GM19238 (cell line): ENCODE results near the gene SRGAP2B.
"Not testable (repeated sequence)": the region's sequence is repeated elsewhere in the genome, so short reads cannot be mapped to it uniquely, and the experiment has no call there.

Source experiments
- DNase-seq: peaks from one replicate; pipeline ENCODE4 v3.0.0; 2011; ENCODE audit warnings: low spot score; ENCODE audit not compliant: insufficient read length

SRGAP2B gene

DNA sequence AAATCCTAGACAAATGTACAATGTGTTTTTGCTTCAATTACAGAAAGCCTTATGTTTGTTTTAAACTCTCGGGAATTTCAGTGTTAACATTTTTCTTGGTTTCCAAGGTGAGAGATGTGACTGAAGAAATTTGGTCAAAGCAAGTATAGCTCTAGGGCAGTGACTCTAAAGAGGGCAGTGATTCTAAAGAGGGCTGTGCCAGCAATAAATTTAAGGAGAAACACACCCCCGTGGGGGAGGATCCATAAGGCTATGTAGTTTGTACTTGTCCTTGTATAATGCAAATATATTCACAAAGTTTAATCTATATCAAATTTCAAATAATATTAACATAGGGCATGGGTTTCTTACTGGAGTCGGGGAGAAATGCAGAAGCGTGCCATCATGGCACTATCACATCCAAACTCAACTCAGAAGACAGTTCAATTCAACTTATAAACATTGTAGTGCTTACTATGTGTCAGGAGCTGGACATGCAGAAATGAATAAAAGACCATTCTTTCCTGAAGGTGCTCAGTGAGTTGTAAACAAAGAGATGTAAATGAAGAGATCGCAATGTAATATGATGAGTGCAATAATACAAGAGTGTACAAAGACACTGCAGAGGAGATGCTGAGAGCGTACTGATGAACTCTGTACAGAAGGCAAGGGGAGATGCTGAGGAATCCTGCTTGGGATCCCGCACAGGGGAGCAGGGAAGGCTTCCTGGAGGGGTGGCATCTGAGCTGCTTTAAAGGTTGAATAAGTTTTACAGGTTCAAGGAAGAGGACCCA, 12.5 kb downstream of the SRGAP2B start:
- not testable (repeated sequence) for DNase-seq

DNA sequence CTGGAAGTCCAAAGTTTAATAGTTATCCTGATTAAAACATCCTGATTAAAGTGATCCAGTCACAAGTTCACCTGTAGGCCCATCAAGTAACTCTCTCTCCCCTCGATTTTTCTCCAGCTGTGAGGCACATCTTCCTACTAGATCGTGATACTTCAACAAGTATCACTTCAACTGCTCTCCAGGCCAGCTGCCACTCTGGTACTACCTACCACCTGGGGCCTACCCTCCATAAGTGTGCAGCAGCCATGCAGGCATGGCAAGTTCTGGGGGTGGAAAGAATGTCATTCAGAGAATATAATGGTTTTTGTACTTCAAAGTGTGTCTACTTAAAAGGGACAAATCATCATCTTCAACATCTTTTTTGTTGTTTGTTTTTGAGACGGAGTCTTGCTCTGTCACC, 14.9 kb downstream of the SRGAP2B start:
- DNase-seq = not testable (repeated sequence)

DNA sequence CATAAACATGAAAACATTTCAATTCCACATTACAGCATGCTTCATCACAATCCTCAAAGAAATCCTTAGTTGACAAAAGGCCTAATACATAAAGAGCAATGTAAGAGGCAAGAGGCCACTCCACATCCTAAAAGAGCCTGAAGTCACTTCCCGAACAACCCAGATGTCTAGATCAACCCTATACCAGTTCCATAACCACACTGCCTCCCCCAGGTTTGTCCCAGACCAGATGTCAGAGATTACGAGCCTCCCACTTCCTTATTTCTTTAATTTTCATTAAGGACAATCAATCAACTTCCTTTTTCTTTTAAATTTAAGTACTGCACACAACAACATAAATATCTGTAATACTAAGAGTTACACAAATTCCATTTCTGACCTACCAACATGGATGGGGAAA, 15.4 kb downstream of the SRGAP2B start:
- not testable (repeated sequence) for DNase-seq

DNA sequence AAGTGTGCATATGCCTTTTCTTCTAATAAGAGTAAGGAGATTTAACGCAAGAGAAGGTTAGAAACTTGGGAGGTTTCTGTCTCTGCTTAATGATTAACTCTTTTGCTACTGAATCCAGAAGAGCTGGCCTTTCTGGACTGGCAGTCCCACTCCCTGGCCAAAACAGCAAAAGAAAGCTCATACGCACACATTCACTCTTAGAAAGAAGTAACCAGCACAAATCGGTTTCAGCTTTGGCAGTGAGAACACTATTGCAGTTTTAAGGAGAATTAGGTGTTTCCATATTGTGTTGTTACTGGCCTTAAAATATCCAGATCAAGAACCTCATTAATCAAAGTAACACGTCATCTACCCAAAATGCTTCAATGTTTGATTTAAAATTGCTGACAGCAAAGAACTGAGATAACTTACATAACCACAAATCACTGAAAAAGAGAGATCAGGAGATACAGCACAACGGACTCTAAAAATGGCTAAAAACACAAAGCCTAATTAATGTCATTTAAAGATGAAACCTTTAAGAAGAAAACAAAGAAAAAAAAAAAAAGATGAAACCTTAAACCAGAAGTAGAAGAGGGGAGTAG, 16.2 kb downstream of the SRGAP2B start:
- not testable (repeated sequence) for DNase-seq

DNA sequence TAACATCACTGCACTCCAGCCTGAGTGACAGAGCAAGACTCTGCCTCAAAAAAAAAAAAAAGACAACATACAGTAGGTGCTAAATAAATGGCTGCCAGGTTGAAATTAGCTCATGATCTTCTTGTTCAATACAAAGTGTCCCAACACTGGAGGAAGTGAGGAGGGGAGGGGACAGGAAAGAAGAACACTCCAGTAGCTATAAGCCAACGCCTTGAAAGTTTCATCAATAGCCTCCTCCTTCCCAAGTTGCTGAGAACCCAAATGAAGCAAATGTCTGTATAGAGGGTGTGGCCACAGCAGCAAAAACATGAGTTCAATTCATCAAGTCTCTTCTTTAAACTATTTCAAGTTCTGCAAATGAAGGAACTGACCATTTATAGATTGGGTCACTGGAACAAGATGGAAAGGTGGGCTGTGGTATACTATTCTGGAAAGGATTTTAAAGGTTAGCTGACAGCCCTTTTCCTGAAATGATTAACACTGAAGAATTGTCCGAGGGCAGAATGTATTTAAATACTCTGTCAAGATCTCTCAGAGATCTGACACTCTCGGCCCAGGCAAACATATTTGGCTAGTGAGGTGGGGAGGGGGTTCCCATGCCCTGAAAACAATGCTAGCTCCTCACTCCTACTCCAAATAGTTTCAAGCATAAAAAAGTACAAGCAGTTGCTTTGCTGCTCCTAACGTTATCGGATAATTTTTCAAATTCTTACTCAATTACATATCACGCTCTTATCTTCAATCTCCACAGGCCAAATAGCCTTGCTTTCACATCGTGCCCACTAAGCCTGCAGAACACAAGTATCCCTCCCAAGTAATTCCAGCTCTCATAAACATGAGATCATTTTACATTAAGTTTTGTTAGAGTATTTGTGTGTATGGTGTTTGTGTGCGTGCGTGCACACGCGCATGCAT, 17.0 kb downstream of the SRGAP2B start:
- DNase-seq = not testable (repeated sequence)

DNA sequence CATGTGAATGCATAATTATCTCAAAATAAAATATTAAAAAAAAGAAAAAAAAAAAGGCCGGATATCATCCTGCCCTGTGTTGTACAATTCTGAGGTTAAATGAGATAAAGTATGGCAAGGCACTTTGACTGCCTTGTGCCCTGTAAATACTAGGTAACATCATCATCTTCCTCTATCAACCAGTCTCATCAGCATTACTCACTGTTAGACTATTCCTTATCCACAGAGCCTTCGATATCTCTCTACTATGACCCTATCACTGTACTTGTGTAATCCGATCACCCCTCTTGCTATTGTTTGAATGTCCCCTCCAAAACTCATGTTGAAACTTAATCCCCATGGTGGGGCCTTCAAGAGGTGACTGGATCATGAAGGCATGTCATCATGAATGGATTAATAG, 18.3 kb downstream of the SRGAP2B start:
- DNase-seq = not testable (repeated sequence)

DNA sequence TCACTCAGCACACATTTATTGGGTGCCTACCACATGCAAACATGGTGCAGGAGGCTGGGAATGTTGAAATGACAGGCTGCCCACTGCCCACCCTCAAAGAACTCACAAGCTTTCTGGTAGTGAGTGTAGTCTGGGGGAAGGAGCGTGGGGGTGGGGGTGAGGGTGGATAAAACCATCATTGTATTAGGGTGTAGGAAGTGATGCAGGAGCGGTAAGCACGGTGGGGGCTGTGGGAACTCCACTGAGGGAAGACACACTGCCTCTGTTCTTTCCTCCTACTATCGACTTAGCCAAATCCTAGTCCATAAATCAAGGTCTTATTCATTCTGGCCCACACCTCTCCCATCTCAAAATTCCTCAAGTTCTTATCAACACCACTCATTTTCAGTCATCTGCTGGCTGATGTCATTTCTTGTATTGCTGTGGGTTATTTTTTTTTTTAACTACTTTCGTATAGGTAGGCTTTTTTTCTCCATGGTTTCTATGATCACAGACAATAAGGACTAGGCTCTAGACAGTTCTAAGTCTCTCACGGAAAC, 21.0 kb downstream of the SRGAP2B start:
- DNase-seq = not testable (repeated sequence)

DNA sequence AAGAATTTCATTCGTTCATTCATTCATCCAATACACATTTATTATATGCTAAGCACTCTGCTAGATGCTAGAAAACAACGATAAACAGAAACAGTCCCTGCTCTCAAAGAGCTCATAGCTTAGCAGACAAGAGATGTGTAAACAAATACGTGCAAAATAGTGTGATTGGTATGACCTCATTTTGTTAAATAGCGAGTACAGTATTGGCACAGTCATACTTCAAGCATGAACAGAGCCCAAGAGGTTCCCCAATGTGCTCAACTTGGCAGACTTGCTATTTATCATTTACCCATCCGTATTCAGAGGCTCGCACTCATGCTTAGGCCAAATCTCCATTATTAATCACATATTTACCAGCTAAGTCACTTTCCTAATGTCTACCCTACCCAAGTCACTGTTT, 23.6 kb downstream of the SRGAP2B start:
- DNase-seq = not testable (repeated sequence)

DNA sequence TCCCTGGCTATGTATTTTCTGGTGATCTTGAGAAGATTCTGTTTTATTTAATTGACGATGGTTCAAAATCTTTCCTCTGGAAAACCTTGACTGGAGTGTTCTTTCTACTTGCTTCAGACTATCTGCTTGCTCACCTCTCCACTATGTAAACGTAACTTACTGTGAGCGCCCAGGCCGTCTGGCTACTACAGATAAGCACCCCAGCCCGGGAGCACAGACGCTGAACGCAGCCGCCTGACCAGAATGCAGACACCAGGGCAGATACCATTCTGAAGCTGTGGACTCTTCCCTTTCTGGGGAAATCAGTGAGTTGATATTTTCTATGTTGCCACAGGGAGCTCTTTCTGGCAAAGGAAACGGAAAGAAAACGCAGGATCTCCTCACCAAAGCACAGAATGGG, 28.6 kb downstream of the SRGAP2B start:
- DNase-seq = not testable (repeated sequence)

DNA sequence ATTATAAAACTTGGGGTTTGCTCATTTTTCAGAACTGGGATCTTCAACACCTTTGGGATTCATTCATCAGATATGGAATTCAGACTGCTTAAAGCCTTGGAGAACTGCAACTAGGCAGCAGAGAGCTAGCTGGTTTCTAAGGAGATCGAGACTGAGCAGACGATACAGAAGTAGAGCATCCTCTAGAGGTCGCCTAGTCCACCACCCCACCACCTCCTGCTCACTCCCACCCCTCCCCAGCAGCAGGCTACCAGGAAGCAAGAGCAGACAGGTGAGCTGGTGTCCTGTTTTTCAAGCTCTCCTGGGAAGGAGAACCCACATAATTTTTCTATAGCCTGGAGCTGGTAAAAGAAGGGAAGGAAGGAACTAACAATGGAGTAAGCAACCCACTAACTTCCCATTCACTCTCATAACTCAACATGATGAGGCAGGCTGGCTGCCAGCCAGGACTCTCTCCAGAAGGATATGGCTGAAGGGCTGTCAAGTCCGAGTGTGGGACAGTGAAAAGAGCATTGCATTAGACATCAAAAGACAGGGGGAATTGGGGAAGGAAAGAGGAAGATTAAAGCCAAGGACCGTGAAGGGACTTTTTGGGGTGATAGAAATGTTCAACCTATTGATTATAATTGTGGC, 29.8 kb downstream of the SRGAP2B start:
- not testable (repeated sequence) for DNase-seq

DNA sequence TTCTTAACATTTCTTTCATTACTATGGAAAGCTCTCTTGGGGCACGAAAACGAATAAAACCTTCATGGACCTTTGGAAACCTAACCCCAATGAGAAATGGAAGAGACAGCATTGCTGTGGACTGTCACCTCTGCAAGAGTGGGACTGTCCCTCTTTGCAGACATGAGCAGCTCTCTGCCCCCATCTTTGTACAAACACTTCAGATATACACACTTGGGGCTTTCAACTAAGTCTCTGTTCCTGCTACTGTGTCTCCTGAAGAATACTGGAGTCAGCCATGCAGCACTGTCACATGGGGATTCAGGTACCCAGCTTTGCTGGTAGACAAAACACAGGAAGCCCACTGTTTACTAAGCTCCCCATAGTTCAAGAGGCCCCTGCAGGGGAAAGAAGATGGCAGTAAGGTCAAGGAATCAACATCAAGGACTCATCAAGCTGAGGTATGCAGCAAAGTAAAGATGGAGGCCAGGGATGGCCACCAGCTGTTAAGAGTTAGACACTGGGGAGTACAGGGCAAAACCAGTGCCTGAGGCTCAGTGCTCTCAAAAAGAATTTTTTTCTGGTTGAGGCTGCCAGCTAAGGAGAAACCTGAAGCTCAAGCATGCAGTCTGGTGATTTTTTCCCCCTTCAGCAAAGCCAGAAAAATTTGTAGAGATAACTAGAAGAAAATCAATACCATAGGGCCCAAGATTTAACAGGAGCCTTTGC, 31.0 kb downstream of the SRGAP2B start:
- not testable (repeated sequence) for DNase-seq

DNA sequence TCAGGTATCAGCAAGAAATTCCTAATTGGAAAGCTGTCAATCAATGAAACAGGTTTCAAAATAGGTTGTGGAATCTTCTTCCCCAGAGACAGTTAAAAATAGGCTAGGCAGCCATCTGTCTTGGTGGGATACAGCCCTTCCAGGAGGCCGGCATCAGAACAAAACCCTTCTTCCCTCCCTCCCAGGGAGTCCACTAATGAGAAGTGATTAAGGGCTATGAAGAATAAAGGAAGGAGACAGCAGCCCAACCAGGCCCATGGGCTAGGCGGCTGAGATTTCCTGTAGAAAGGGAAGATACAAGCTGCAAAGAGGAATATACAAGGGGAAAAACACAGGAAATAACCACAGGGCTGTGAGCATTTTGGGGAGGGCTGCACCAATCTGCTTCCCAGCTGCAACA, 31.8 kb downstream of the SRGAP2B start:
- not testable (repeated sequence) for DNase-seq

DNA sequence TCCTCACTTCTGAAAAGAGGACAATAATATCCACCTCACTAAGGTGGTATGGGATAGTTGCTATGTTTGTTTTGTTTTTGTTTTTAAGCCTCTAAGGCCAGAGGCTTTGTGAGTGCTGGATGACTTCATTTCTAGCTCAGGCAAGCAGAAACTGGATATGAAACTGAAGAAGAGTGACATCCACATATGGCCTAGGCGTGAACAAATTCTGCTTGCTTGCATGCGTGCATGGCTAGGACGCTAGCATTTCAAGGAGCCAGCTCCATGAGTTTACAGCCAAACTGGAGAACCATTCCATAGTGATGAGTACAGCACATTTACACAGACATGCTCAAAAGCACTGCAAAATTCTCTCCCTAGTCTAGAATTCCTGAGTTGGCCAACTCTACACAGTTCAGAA, 36.9 kb downstream of the SRGAP2B start:
- not testable (repeated sequence) for DNase-seq

DNA sequence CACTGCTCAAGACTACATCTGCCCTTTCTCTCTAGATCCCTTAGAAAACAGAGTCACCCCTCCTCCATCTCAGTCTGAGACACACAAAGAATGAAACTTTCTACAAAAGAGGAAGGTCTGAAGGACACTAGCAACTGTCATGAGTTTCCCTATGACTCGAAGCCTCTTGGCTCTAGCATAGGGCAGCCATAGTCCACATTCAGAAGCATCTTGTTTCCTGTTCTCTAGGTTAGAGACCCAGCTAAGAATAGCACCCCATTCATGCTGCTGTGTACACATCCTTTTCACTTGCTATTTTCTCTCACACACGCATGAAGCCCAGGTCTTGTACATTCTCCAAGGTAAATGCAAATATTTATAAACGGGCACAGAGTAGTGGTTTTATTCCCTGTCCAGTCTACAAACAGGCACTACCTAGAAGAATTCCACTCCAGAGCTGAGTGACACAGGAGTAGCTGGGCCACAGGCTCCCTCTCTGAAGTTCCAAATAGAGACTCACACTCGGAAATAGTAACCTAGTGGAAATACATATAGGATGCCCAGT, 39.8 kb downstream of the SRGAP2B start:
- not testable (repeated sequence) for DNase-seq

DNA sequence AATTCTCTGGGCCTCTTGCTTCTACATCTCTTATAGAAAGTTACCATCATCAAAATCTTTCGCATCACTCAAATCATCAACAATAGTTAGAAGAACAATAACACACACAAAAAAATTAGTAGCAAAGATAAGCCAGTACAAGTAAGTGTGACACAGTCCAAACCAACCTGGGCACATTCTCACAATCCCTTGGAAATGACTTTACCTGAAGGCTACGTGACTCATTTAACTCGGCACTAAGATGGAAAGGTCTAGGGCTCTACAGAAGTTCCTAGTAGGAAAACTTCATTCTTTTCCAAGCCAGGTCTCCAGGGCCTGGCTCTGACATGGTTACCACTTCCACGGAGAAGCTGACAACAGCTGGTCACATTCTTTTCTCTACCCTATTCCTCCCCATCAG, 41.7 kb downstream of the SRGAP2B start:
- not testable (repeated sequence) for DNase-seq

DNA sequence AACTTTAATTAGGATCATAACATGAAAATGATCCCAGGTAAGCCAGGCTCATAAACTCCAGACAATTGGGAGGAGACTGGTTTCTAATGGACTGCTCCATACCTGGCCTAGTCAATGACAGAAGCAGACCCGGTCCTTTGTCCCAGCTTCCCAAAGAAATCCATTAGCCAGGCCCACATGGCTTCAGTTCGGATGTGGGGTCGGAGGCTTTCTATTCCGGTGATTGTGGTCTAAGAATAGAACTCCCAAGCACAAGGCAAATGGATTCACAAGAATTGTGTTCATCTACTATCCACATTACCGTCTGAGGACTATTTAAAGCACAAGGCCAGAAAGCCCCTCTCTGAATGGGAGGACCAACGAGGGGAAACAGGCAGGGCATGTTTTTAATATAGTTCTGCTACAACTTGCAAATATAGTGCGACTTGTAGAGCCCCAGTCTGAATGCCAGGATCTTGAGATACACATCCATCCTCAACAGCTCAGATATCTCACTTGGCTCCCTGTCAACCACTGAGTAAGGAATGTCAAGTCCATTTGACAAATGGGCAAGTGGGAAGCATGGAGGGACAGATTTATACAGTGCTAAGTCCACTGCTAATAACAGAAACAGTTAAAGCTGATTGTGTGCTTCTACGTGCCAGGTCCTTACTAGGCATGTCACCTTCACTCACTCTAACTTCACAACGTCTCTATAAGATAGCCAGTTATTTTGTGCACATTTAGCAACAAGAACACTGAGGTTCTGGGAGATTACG, 42.9 kb downstream of the SRGAP2B start:
- DNase-seq = not testable (repeated sequence)

DNA sequence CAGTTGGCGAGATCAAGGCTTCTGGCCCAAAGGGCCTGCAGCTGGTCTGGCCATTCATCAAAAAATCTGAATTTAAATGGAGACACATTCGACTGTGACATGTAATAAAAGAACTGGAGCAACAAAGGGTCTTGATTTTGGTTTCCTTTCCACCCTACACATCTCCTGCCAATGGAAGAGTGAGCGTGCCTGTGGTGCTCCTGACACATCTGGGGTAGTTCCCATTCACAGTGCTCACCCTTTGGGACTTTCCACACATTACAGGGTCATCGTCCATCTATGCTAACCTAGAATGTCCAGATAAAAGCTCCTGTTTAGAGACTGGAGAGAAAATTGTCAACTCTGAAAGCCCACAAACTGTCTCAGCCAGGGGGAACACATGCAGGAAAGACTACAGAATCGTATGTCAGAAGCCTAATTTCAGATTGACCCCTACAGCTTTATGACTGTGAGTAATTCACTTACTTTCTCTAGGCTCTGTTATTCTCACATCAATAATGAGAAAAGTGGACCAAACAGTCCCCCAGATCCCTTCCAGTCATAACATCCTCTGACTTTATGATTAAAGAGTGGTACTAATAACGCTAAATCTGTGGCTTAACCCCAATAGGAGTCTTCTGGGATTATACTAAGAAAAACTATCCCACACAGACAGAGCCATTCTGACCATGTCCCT, 46.8 kb downstream of the SRGAP2B start:
- DNase-seq = not testable (repeated sequence)

DNA sequence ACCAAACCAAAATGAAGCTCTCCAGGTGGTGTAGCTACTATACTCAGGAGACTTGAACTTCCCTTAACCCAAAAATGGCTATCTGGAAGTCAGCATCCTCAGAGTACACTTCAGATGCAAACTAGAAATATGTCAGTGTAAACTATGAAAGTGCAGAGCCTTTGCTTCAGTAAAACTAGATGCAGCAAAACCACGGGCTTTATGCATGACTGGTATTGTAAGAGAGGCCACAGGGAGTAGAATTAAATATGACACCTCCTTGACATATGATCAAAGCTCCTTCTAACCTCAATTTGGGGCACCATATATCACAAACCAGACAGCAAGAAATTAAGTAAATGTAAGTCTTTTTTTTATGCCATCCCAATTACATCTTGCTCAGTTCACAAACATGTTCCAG, 47.6 kb downstream of the SRGAP2B start:
- not testable (repeated sequence) for DNase-seq
